NT2/D1 (cell line): ENCODE results near the gene DSCAM.

Experiments used
- SUZ12 ChIP-seq: IDR thresholded peaks from 2 replicates; pipeline ENCODE4 v1.6.1; 2011; ENCODE audit not compliant: insufficient read length, insufficient read depth; ENCODE audit errors: extremely low read depth
- YY1 ChIP-seq: IDR thresholded peaks from 2 replicates; pipeline ENCODE4 v1.6.1; 2011; ENCODE audit not compliant: insufficient read length, insufficient read depth
- ZNF274 ChIP-seq: IDR thresholded peaks from 2 replicates; pipeline ENCODE4 v1.6.1; 2011; ENCODE audit warnings: mild to moderate bottlenecking, low read depth, low read length

DNA sequence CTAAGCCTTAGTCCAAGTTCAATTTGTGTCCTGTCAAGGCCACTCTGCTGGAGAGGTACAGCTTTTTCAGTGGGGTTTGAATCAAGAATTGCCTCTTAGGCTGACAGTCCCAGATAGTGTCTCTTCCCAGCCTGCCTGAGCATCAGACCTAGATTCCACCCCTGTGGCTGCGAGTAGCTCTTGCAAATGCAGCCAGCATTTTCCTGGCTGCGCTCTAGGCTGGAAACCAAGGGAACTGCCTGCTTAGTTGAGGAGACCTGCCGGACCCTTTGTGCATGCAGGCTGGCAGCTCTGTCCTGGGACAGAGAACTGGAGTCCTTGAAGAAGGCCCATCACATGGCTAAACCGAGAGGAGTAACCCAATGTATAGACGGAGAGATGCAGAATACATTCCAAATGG is 686.0 kb downstream of the DSCAM start:
- no peak for TF ChIP-seq YY1
- no peak for TF ChIP-seq ZNF274
- TF ChIP-seq SUZ12: no peak
